CD4-positive, alpha-beta T cell (primary cell): ENCODE results near the gene SMAD6. TPM values are rescaled to one million over a fixed set of nuclear protein-coding genes. Genes with fewer than 3 reads are reported as not detected.

Experiments used
- ATAC-seq: fragments of 200-7000 bp; cut with Tn5 transposase; one replicate; pipeline ENCODE4 v1.10.0; 2022; ENCODE audit warnings: mild to moderate bottlenecking; ENCODE audit not compliant: poor library complexity
- CTCF ChIA-PET: fragments of 350-600 bp; sonication (Branson Sonifier 250); formaldehyde crosslinking; loops from one replicate; lab custom pipeline; 2021; ENCODE audit warnings: antibody characterized with exemption, inconsistent platforms; lab: Charles Lee
- POLR2A ChIA-PET: fragments of 350-600 bp; sonication (Branson Sonifier 250); formaldehyde crosslinking; loops from one replicate; lab custom pipeline; 2021; ENCODE audit warnings: antibody characterized with exemption, inconsistent platforms; lab: Charles Lee
- DNase-seq, 14 experiments: peaks; one replicate each; pipeline ENCODE4 v3.0.0-alpha.2; 2013 to 2020; ENCODE audit warnings: mixed read lengths in 2 of 14
- H3K27ac ChIP-seq, 2 donors: one replicate each; pipeline versions ENCODE4 v1.5.1 to v1.7.0; 2013; ENCODE audit warnings: low read length in 2 of 2, low read depth in 1 of 2, mild to moderate bottlenecking in 1 of 2
- H3K27me3 ChIP-seq, 2 experiments: 1 replicate in 1 of 2; 2 replicates in 1 of 2; pipeline versions ENCODE4 v1.6.1 to v1.7.0; 2013; ENCODE audit warnings: low read length in 2 of 2, control low read depth in 1 of 2, mild to moderate bottlenecking in 1 of 2, moderate library complexity in 1 of 2; ENCODE audit not compliant: insufficient read depth in 2 of 2, control insufficient read depth in 1 of 2
- H3K36me3 ChIP-seq: one replicate; pipeline ENCODE4 v1.6.1; 2013; ENCODE audit warnings: low read length, control low read depth; ENCODE audit not compliant: insufficient read depth
- H3K4me1 ChIP-seq: one replicate; pipeline ENCODE4 v1.6.1; 2013; ENCODE audit warnings: low read length, control low read depth; ENCODE audit not compliant: insufficient read depth
- H3K4me3 ChIP-seq: one replicate; pipeline ENCODE4 v1.5.1; 2013; ENCODE audit warnings: mild to moderate bottlenecking, low read length, moderate library complexity
- H3K9me3 ChIP-seq, 2 experiments: 1 replicate in 1 of 2; 2 replicates in 1 of 2; pipeline versions ENCODE4 v1.6.1 to v1.7.0; 2013; ENCODE audit warnings: low read length in 2 of 2, mild to moderate bottlenecking in 2 of 2, control low read depth in 1 of 2, moderate library complexity in 1 of 2; ENCODE audit not compliant: control insufficient read depth in 1 of 2, insufficient read depth in 1 of 2
- H3K27ac Mint-ChIP-seq: one replicate; pipeline ENCODE4 v1.8.0; 2020; ENCODE audit warnings: mixed read lengths
- H3K27me3 Mint-ChIP-seq: one replicate; pipeline ENCODE4 v1.8.0; 2021; ENCODE audit warnings: mixed read lengths
- H3K36me3 Mint-ChIP-seq: one replicate; pipeline ENCODE4 v1.8.0; 2021; ENCODE audit warnings: low read depth, mixed read lengths
- H3K4me1 Mint-ChIP-seq: one replicate; pipeline ENCODE4 v1.8.0; 2021; ENCODE audit warnings: low read depth, mixed read lengths
- H3K4me3 Mint-ChIP-seq: one replicate; pipeline ENCODE4 v1.8.0; 2020; ENCODE audit warnings: mild to moderate bottlenecking, mixed read lengths
- H3K9me3 Mint-ChIP-seq: one replicate; pipeline ENCODE4 v1.8.0; 2020; ENCODE audit warnings: mixed read lengths
- intact Hi-C, 2 experiments: fragments of 100-400 bp; cut with DNase I in 1 of 2; cut with micrococcal nuclease in 1 of 2; formaldehyde crosslinking; loops; one replicate each; pipeline versions ENCODE4 v1.15.1 to v1.9.0; 2023 to 2025; cut with DNase I, micrococcal nuclease
- total RNA-seq, 174 experiments: library from RNA in 2 of 174; stranded (reverse) in 2 of 174; gene quantifications; one replicate each; pipeline ENCODE4 v1.2.3 and lab custom pipeline; 2021 to 2026
- TF ChIP-seq, protein P1 (sequence below): fragments of 200-600 bp; IDR thresholded peaks from one replicate; pipeline ENCODE4 v1.8.0; 2022; ENCODE audit warnings: antibody characterized with exemption, mild to moderate bottlenecking

SMAD6 gene
- total RNA-seq, 2 experiments from 2014 or later = 0.59 to 0.69 TPM

DNA sequence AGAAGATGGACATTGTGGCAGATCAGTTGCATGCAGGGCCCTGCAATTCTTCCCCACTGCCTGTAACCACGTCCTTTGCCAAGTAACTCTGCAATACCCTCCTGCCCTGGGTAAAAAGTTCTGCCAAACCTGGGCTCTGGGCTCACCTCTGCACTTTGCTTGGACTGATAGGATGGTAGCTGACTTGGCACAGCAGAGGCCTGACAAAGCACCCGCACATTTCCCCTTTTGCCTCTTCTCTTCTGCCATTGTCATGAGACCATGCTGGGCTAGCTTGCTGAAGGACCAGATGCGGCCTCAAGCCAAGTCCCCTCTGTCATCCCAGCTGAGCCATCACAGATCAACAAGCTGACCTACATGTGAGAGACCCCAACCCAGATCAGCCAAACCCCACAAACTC lies 122.4 kb downstream of the SMAD6 start:
- H3K4me1 ChIP-seq = no peaks in the 10 kb centered on the region
- H3K4me3 ChIP-seq = no peak overlapping the region
- Mint-ChIP-seq H3K9me3 (no peaks in the 10 kb centered on the region), H3K27ac (no peak overlapping the region), H3K36me3 (no peaks in the 10 kb centered on the region), H3K4me1 (no peaks in the 10 kb centered on the region), H3K27me3 (no peaks in the 10 kb centered on the region), H3K4me3 (no peak overlapping the region)
- no peaks in the 10 kb centered on the region for H3K27me3 ChIP-seq
- H3K36me3 ChIP-seq = no peaks in the 10 kb centered on the region
- H3K27ac ChIP-seq = no peak overlapping the region
- peaks cover 0 to 4% of the 10 kb centered on the region in 2 experiments for H3K9me3 ChIP-seq
- ChIA-PET CTCF (no interaction called here), POLR2A (no interaction called here)
- intact Hi-C loops = no loop called here
- no peak for DNase-seq
- TF ChIP-seq, protein P1, sequence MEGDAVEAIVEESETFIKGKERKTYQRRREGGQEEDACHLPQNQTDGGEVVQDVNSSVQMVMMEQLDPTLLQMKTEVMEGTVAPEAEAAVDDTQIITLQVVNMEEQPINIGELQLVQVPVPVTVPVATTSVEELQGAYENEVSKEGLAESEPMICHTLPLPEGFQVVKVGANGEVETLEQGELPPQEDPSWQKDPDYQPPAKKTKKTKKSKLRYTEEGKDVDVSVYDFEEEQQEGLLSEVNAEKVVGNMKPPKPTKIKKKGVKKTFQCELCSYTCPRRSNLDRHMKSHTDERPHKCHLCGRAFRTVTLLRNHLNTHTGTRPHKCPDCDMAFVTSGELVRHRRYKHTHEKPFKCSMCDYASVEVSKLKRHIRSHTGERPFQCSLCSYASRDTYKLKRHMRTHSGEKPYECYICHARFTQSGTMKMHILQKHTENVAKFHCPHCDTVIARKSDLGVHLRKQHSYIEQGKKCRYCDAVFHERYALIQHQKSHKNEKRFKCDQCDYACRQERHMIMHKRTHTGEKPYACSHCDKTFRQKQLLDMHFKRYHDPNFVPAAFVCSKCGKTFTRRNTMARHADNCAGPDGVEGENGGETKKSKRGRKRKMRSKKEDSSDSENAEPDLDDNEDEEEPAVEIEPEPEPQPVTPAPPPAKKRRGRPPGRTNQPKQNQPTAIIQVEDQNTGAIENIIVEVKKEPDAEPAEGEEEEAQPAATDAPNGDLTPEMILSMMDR = no peak
- ATAC-seq = no peak

DNA sequence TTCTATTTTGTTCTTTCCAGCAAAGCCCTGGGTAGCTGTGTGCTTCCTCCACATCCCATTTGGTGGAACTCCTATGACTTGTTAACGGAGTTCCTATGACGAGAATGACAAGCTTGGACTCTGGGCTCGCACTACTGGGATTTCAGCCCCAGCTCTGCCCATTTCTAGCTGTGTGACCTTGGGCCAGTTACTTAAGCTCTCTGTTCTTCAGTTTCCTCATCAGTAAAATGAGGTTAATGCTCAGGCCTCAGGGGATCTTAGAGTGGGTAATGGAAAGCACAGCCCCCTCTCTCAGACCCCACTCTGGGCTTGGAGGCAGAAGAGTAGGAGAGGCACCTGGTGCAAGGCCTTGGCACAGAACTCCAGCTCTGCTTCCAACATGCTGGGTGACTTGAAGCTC lies 123.1 kb downstream of the SMAD6 start:
- no peak for ATAC-seq
- TF ChIP-seq, protein P1 = no peak

DNA sequence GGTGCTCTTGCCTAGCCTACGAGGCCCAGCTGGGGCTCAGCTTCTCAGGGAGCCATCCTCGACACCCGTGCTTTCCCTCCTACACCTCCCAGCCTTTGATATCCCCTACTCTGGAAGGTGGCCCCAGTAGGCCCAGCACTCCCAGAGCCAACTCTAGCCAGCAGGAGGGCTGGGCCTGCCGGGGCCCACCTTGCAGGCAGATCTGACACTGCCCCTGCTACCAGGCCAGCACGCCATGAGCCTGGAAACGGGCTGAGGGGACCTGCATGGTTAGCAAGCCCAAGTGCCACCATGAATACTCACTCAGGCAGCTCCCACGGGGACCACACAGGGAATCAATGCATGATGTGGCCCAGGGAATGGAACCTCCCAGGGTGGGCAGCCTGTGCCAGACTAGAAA lies 123.7 kb downstream of the SMAD6 start:
- ChIA-PET CTCF (no interaction called here), POLR2A (no interaction called here)
- Histone ChIP-seq H3K27me3 (no peaks in the 10 kb centered on the region), H3K4me1 (no peaks in the 10 kb centered on the region), H3K27ac (no peak overlapping the region), H3K4me3 (no peak overlapping the region), H3K9me3 (peaks cover 0 to 4% of the 10 kb centered on the region in 2 experiments), H3K36me3 (no peaks in the 10 kb centered on the region)
- Mint-ChIP-seq H3K4me1 (no peaks in the 10 kb centered on the region), H3K27me3 (peaks cover under 1% of the 10 kb centered on the region), H3K9me3 (no peaks in the 10 kb centered on the region), H3K27ac (no peak overlapping the region), H3K4me3 (no peak overlapping the region), H3K36me3 (no peaks in the 10 kb centered on the region)
- TF ChIP-seq, protein P1 = no peak
- ATAC-seq (no peak), DNase-seq (no peak)
- intact Hi-C loops = no loop called here

More for the DNA sequence above, 123.1 kb downstream of the SMAD6 start:
- CTCF ChIA-PET = no interaction called here
- H3K4me1 ChIP-seq = no peaks in the 10 kb centered on the region
- no peak for DNase-seq
- no peak overlapping the region for H3K27ac ChIP-seq
- H3K9me3 ChIP-seq = peaks cover 0 to 4% of the 10 kb centered on the region in 2 experiments
- H3K36me3 ChIP-seq = no peaks in the 10 kb centered on the region
- no peaks in the 10 kb centered on the region for H3K27me3 ChIP-seq
- H3K4me3 Mint-ChIP-seq = no peak overlapping the region
- POLR2A ChIA-PET = interaction anchor here (0.6 kb wide), 1 partner anchor 178 kb away, joined by 3 read pairs; no protein-coding TSS in a partner anchor
- H3K9me3 Mint-ChIP-seq = no peaks in the 10 kb centered on the region
- H3K4me1 Mint-ChIP-seq = no peaks in the 10 kb centered on the region
- H3K27me3 Mint-ChIP-seq = no peaks in the 10 kb centered on the region
- intact Hi-C loops = no loop called here
- H3K4me3 ChIP-seq = no peak overlapping the region
- no peaks in the 10 kb centered on the region for H3K36me3 Mint-ChIP-seq
- H3K27ac Mint-ChIP-seq = no peak overlapping the region
